CD4-positive, alpha-beta memory T cell (primary cell): Measurements from ENCODE around the gene GOLGA6L7. TPM values are rescaled to one million over a fixed set of nuclear protein-coding genes. Genes with fewer than 3 reads are reported as not detected.
A peak's percentile ranks its signal among the peaks of the same experiment; 100 is the strongest.
"Not testable (repeated sequence)": the region's sequence is repeated elsewhere in the genome, so short reads cannot be mapped to it uniquely, and the experiment has no call there.

Source experiments
- CTCF ChIA-PET: fragments of 350-600 bp; sonication (Branson Sonifier 250); formaldehyde crosslinking; loops from one replicate; lab custom pipeline; 2021; ENCODE audit warnings: inconsistent platforms; ENCODE audit not compliant: partially characterized antibody; lab: Charles Lee
- POLR2A ChIA-PET: fragments of 350-600 bp; sonication (Branson Sonifier 250); formaldehyde crosslinking; loops from one replicate; lab custom pipeline; 2021; ENCODE audit not compliant: partially characterized antibody; lab: Charles Lee
- DNase-seq, 5 donors: peaks; one replicate each; pipeline versions ENCODE4 v3.0.0 to v3.0.0-alpha.2; 2020 to 2022; ENCODE audit warnings: mixed read lengths in 1 of 5
- H3K27ac ChIP-seq: one replicate; pipeline ENCODE4 v1.7.0; 2013; ENCODE audit warnings: low read depth, low read length
- H3K27me3 ChIP-seq: 2 replicates; pipeline ENCODE4 v1.7.0; 2013; ENCODE audit warnings: mild to moderate bottlenecking, low read length, moderate library complexity; ENCODE audit not compliant: insufficient read depth
- H3K36me3 ChIP-seq: 2 replicates; pipeline ENCODE4 v1.7.0; 2013; ENCODE audit warnings: mild to moderate bottlenecking, low read length, moderate library complexity; ENCODE audit not compliant: insufficient read depth
- H3K4me1 ChIP-seq: 2 replicates; pipeline ENCODE4 v1.7.0; 2013; ENCODE audit warnings: mild to moderate bottlenecking, low read length, moderate library complexity; ENCODE audit not compliant: insufficient read depth
- H3K4me3 ChIP-seq, 2 donors: one replicate each; pipeline ENCODE4 v1.7.0; 2013; ENCODE audit warnings: low read length in 2 of 2, mild to moderate bottlenecking in 1 of 2
- H3K9me3 ChIP-seq, 2 donors: one replicate each; pipeline ENCODE4 v1.7.0; 2013; ENCODE audit warnings: low read length in 2 of 2, control low read depth in 1 of 2; ENCODE audit not compliant: control insufficient read depth in 1 of 2
- H3K27ac Mint-ChIP-seq, 7 donors: one replicate each; pipeline ENCODE4 v1.8.0; 2020 to 2021; ENCODE audit warnings: mixed read lengths in 7 of 7, mild to moderate bottlenecking in 6 of 7, inconsistent platforms in 3 of 7, moderate library complexity in 3 of 7
- H3K27me3 Mint-ChIP-seq, 2 donors: one replicate each; pipeline ENCODE4 v1.8.0; 2020 to 2021; ENCODE audit warnings: mixed read lengths in 2 of 2
- H3K36me3 Mint-ChIP-seq, 2 donors: one replicate each; pipeline ENCODE4 v1.8.0; 2020 to 2021; ENCODE audit warnings: mixed read lengths in 2 of 2, inconsistent platforms in 1 of 2, mild to moderate bottlenecking in 1 of 2
- H3K4me1 Mint-ChIP-seq, 4 donors: one replicate each; pipeline ENCODE4 v1.8.0; 2020 to 2021; ENCODE audit warnings: mixed read lengths in 4 of 4, mild to moderate bottlenecking in 1 of 4
- H3K4me3 Mint-ChIP-seq, 8 donors: one replicate each; pipeline ENCODE4 v1.8.0; 2020 to 2021; ENCODE audit warnings: mixed read lengths in 8 of 8, mild to moderate bottlenecking in 7 of 8, moderate library complexity in 6 of 8, inconsistent platforms in 3 of 8
- H3K9me3 Mint-ChIP-seq, 8 donors: one replicate each; pipeline ENCODE4 v1.8.0; 2020 to 2021; ENCODE audit warnings: mixed read lengths in 8 of 8, mild to moderate bottlenecking in 5 of 8, inconsistent platforms in 3 of 8, moderate library complexity in 1 of 8
- intact Hi-C: fragments of 100-400 bp; cut with micrococcal nuclease; formaldehyde crosslinking; loops from one replicate; pipeline ENCODE4 v1.15.1; 2023
- polyA plus RNA-seq, 2 donors: library from polyadenylated mRNA; unstranded; fragments of 300-500 nt; fragmentation: Illumina TruSeq; gene quantifications; one replicate each; pipeline ENCODE4 v1.2.3, GENCODE V29; 2021
- total RNA-seq, 2 experiments: library from RNA; stranded (reverse); gene quantifications; one replicate each; pipeline ENCODE4 v1.2.3, GENCODE V29; 2021

Gene GOLGA6L7
- total RNA-seq (not detected), polyA plus RNA-seq (not detected)

- POLR2A ChIA-PET, H3K27ac ChIP-seq, H3K27me3 Mint-ChIP-seq, H3K4me1 ChIP-seq, H3K36me3 Mint-ChIP-seq, H3K9me3 ChIP-seq, H3K4me3 Mint-ChIP-seq, H3K9me3 Mint-ChIP-seq, DNase-seq, H3K36me3 ChIP-seq, H3K27me3 ChIP-seq, H3K4me3 ChIP-seq, CTCF ChIA-PET, intact Hi-C loops, H3K4me1 Mint-ChIP-seq: not testable (repeated sequence)
- H3K27ac Mint-ChIP-seq, result peak within 1 kb of the TSS in 4 of 7 donors; percentile 13 to 59 (median 28)
Measured at GRCh38 chr15:28848521-28848920, at the start of gene GOLGA6L7. Gene GOLGA6L7 (minus strand): TSS chr15:28848644. CDS start chr15:28848549, 95 bp downstream.

- CTCF ChIA-PET, result no interaction called here
Measured at GRCh38 chr15:28897861-28898585, 49.6 kb upstream of the GOLGA6L7 start.

GRCh38 chr15:28896951-28897350 is 48.5 kb upstream of the GOLGA6L7 start:
- Histone ChIP-seq H3K27ac (no peak overlapping the region), H3K36me3 (no peaks in the 10 kb centered on the region), H3K9me3 (no peaks in the 10 kb centered on the region), H3K4me3 (no peak overlapping the region), H3K4me1 (peaks cover 13% of the 10 kb centered on the region), H3K27me3 (no peaks in the 10 kb centered on the region)
- no peaks in the 10 kb centered on the region for H3K9me3 Mint-ChIP-seq
- intact Hi-C loops, result no loop called here
- peaks cover 0 to 5% of the 10 kb centered on the region in 2 donors for H3K36me3 Mint-ChIP-seq
- no peak overlapping the region for H3K4me3 Mint-ChIP-seq
- DNase-seq, result no peak
- no peaks in the 10 kb centered on the region for H3K27me3 Mint-ChIP-seq
- no peak overlapping the region for H3K27ac Mint-ChIP-seq
- ChIA-PET CTCF (no interaction called here), POLR2A (no interaction called here)
- H3K4me1 Mint-ChIP-seq, result peaks cover 14 to 52% (median 23%) of the 10 kb centered on the region in 4 donors

More at GRCh38 chr15:28897861-28898585, 49.6 kb upstream of the GOLGA6L7 start:
- no peak overlapping the region for H3K4me3 Mint-ChIP-seq
- H3K9me3 ChIP-seq, result no peaks in the 10 kb centered on the region
- peaks cover 5% of the 10 kb centered on the region for H3K4me1 ChIP-seq
- no peak for DNase-seq
- intact Hi-C loops, result no loop called here
- no peak overlapping the region for H3K4me3 ChIP-seq
- no peak overlapping the region for H3K27ac ChIP-seq
- H3K4me1 Mint-ChIP-seq, result peaks cover 12 to 52% (median 20%) of the 10 kb centered on the region in 4 donors
- H3K36me3 Mint-ChIP-seq, result peaks cover 0 to 9% of the 10 kb centered on the region in 2 donors
- H3K27ac Mint-ChIP-seq, result peak overlapping the region in 2 of 7 donors; percentile 7 to 26
- H3K9me3 Mint-ChIP-seq, result no peaks in the 10 kb centered on the region
- no peaks in the 10 kb centered on the region for H3K27me3 Mint-ChIP-seq
- no peaks in the 10 kb centered on the region for H3K36me3 ChIP-seq
- H3K27me3 ChIP-seq, result no peaks in the 10 kb centered on the region
- POLR2A ChIA-PET, result no interaction called here

- no peaks in the 10 kb centered on the region for H3K36me3 ChIP-seq
- no peak for DNase-seq
- ChIA-PET POLR2A (interaction anchor here (1.3 kb wide), 1 partner anchor 9 kb away, joined by 4 read pairs; no protein-coding TSS in a partner anchor), CTCF (no interaction called here)
- Mint-ChIP-seq H3K4me1 (peaks cover 25 to 56% (median 34%) of the 10 kb centered on the region in 4 donors), H3K27me3 (no peaks in the 10 kb centered on the region), H3K9me3 (no peaks in the 10 kb centered on the region), H3K36me3 (peaks cover 0 to 5% of the 10 kb centered on the region in 2 donors), H3K27ac (no peak overlapping the region), H3K4me3 (no peak overlapping the region)
- no peaks in the 10 kb centered on the region for H3K9me3 ChIP-seq
- no peaks in the 10 kb centered on the region for H3K27me3 ChIP-seq
- no peak overlapping the region for H3K4me3 ChIP-seq
- no peak overlapping the region for H3K27ac ChIP-seq
- intact Hi-C loops, result no loop called here
- peaks cover 26% of the 10 kb centered on the region for H3K4me1 ChIP-seq
Measured at GRCh38 chr15:28895566-28895965, 47.1 kb upstream of the GOLGA6L7 start.

- Mint-ChIP-seq H3K27ac (no peak overlapping the region), H3K27me3 (no peaks in the 10 kb centered on the region), H3K36me3 (peaks cover 0 to 5% of the 10 kb centered on the region in 2 donors), H3K9me3 (no peaks in the 10 kb centered on the region), H3K4me1 (peaks cover 29 to 56% (median 39%) of the 10 kb centered on the region in 4 donors), H3K4me3 (no peak overlapping the region)
- POLR2A ChIA-PET, result interaction anchor here (1.3 kb wide), 1 partner anchor 8 kb away, joined by 4 read pairs; no protein-coding TSS in a partner anchor
- Histone ChIP-seq H3K4me3 (no peak overlapping the region), H3K27me3 (no peaks in the 10 kb centered on the region), H3K4me1 (peaks cover 30% of the 10 kb centered on the region), H3K36me3 (no peaks in the 10 kb centered on the region), H3K9me3 (no peaks in the 10 kb centered on the region), H3K27ac (no peak overlapping the region)
- intact Hi-C loops, result no loop called here
- CTCF ChIA-PET, result no interaction called here
- DNase-seq, result no peak
Measured at GRCh38 chr15:28895146-28895545, 46.7 kb upstream of the GOLGA6L7 start.

- Histone ChIP-seq H3K27me3 (no peaks in the 10 kb centered on the region), H3K9me3 (no peaks in the 10 kb centered on the region), H3K27ac (no peak overlapping the region), H3K36me3 (no peaks in the 10 kb centered on the region), H3K4me1 (peaks cover 32% of the 10 kb centered on the region), H3K4me3 (no peak overlapping the region)
- intact Hi-C loops, result no loop called here
- Mint-ChIP-seq H3K27ac (peak overlapping the region in 1 of 7 donors; percentile 41), H3K4me3 (no peak overlapping the region), H3K36me3 (peaks cover 0 to 5% of the 10 kb centered on the region in 2 donors), H3K4me1 (peaks cover 34 to 60% (median 43%) of the 10 kb centered on the region in 4 donors), H3K9me3 (peaks cover 0 to 1% (median 0%) of the 10 kb centered on the region in 8 donors), H3K27me3 (no peaks in the 10 kb centered on the region)
- POLR2A ChIA-PET, result interaction anchor here (0.9 to 1.3 kb wide), 2 partner anchors 8 to 39 kb away, joined by 3 to 4 read pairs; no protein-coding TSS in a partner anchor
- no peak for DNase-seq
- CTCF ChIA-PET, result interaction anchor here (0.9 kb wide), 1 partner anchor 41 kb away, joined by 3 read pairs; no protein-coding TSS in a partner anchor
Measured at GRCh38 chr15:28894631-28895030, 46.2 kb upstream of the GOLGA6L7 start.

GRCh38 chr15:28892789-28893610 is 44.6 kb upstream of the GOLGA6L7 start:
- Mint-ChIP-seq H3K27me3 (no peaks in the 10 kb centered on the region), H3K4me3 (peak overlapping the region in 3 of 8 donors; percentile 54 to 64 (median 60)), H3K27ac (peak overlapping the region in 3 of 7 donors; percentile 61 to 75 (median 61)), H3K4me1 (peaks cover 44 to 66% (median 51%) of the 10 kb centered on the region in 4 donors), H3K36me3 (peaks cover 0 to 4% of the 10 kb centered on the region in 2 donors), H3K9me3 (peaks cover 0 to 2% (median 0%) of the 10 kb centered on the region in 8 donors)
- Histone ChIP-seq H3K27me3 (no peaks in the 10 kb centered on the region), H3K4me3 (no peak overlapping the region), H3K9me3 (no peaks in the 10 kb centered on the region), H3K27ac (no peak overlapping the region), H3K4me1 (peaks cover 48% of the 10 kb centered on the region), H3K36me3 (no peaks in the 10 kb centered on the region)
- DNase-seq, result no peak
- intact Hi-C loops, result no loop called here
- POLR2A ChIA-PET, result interaction anchor here (1.3 kb wide), 1 partner anchor 48 kb away, joined by 5 read pairs; no protein-coding TSS in a partner anchor
- CTCF ChIA-PET, result interaction anchor here (1.5 kb wide), 1 partner anchor 44 kb away, joined by 3 read pairs; no protein-coding TSS in a partner anchor
